WTC11 (cell line): ENCODE data around the gene RIPPLY2. TPM values are rescaled to one million over a fixed set of nuclear protein-coding genes. Genes with fewer than 3 reads are reported as not detected.

Source experiments
- ATAC-seq: fragments of 200-7000 bp; cut with Tn5 transposase; 2 replicates; pipeline ENCODE4 v1.10.0; 2021; ENCODE audit warnings: mild to moderate bottlenecking, moderate library complexity
- CTCF ChIA-PET: fragments of 300-600 bp; sonication (Branson Sonifier 250); formaldehyde crosslinking; loops from one replicate; lab custom pipeline; 2021; ENCODE audit warnings: antibody characterized with exemption; lab: Charles Lee
- POLR2A ChIA-PET: fragments of 350-600 bp; sonication (Branson Sonifier 250); formaldehyde crosslinking; loops from one replicate; lab custom pipeline; 2021; ENCODE audit warnings: antibody characterized with exemption; lab: Charles Lee
- DNase-seq: peaks from one replicate; pipeline ENCODE4 v3.0.0; 2021; ENCODE audit warnings: low spot score
- H3K27ac Mint-ChIP-seq: 2 replicates; pipeline ENCODE4 v1.8.0; 2021; ENCODE audit warnings: mixed read lengths
- H3K27me3 Mint-ChIP-seq: 2 replicates; pipeline ENCODE4 v1.8.0; 2021; ENCODE audit warnings: low read depth, mild to moderate bottlenecking, moderate library complexity, mixed read lengths
- H3K36me3 Mint-ChIP-seq: 2 replicates; pipeline ENCODE4 v1.8.0; 2021; ENCODE audit warnings: mixed read lengths
- H3K4me1 Mint-ChIP-seq: 2 replicates; pipeline ENCODE4 v1.8.0; 2022; ENCODE audit warnings: mixed read lengths
- H3K4me3 Mint-ChIP-seq: 2 replicates; pipeline ENCODE4 v1.8.0; 2021; ENCODE audit warnings: mild to moderate bottlenecking, moderate library complexity, mixed read lengths
- H3K9me3 Mint-ChIP-seq: 2 replicates; pipeline ENCODE4 v1.8.0; 2021; ENCODE audit warnings: mixed read lengths
- AFF4 ChIP-seq: sonication (generic); formaldehyde crosslinking; IDR thresholded peaks from 2 replicates; pipeline ENCODE4 v1.8.1; 2023; ENCODE audit warnings: mild to moderate bottlenecking, missing genetic modification reagents, borderline replicate concordance
- CREM ChIP-seq: sonication (generic); formaldehyde crosslinking; IDR thresholded peaks from 2 replicates; pipeline ENCODE4 v1.8.1; 2022; ENCODE audit warnings: mild to moderate bottlenecking, missing genetic modification reagents, moderate library complexity
- KAT7 ChIP-seq: sonication (generic); formaldehyde crosslinking; IDR thresholded peaks from 2 replicates; pipeline ENCODE4 v1.8.1; 2023; ENCODE audit warnings: missing genetic modification reagents, mild to moderate bottlenecking, borderline replicate concordance
- NR3C1 ChIP-seq: sonication (generic); formaldehyde crosslinking; conservative IDR thresholded peaks from 2 replicates; pipeline ENCODE4 v1.8.1; 2023; ENCODE audit warnings: low read depth, mild to moderate bottlenecking, missing genetic modification reagents
- PRDM15 ChIP-seq: sonication (generic); formaldehyde crosslinking; IDR thresholded peaks from 2 replicates; pipeline ENCODE4 v1.8.0; 2022; ENCODE audit warnings: missing genetic modification reagents
- ZNF263 ChIP-seq: sonication (generic); formaldehyde crosslinking; IDR thresholded peaks from 2 replicates; pipeline ENCODE4 v1.8.1; 2022; ENCODE audit warnings: low read depth, mild to moderate bottlenecking, moderate library complexity, missing genetic modification reagents
- ZNF416 ChIP-seq: fragments of 250-450 bp; sonication (Bioruptor Pico); IDR thresholded peaks from 2 replicates; pipeline ENCODE4 v1.9.0; 2021; ENCODE audit warnings: mild to moderate bottlenecking, inconsistent platforms
- ZNF532 ChIP-seq: fragments of 250-450 bp; sonication (Bioruptor Pico); IDR thresholded peaks from 2 replicates; pipeline ENCODE4 v1.9.0; 2021; ENCODE audit warnings: mild to moderate bottlenecking, borderline replicate concordance
- total RNA-seq: library from RNA; stranded (reverse); gene quantifications from 3 replicates; pipeline ENCODE4 v1.2.3, GENCODE V29; 2021
- TF ChIP-seq, protein P1 (sequence below): sonication (generic); formaldehyde crosslinking; IDR thresholded peaks from 2 replicates; pipeline ENCODE4 v1.8.1; 2023; ENCODE audit warnings: mild to moderate bottlenecking, missing genetic modification reagents, moderate library complexity
- TF ChIP-seq, protein P2 (sequence below): sonication (generic); formaldehyde crosslinking; IDR thresholded peaks from 2 replicates; pipeline ENCODE4 v1.8.1; 2023; ENCODE audit warnings: mild to moderate bottlenecking, moderate library complexity, missing genetic modification reagents
- TF ChIP-seq, protein P3 (sequence below): fragments of 250-450 bp; sonication (Bioruptor Pico); conservative IDR thresholded peaks from 2 replicates; pipeline ENCODE4 v1.9.0; 2021; ENCODE audit warnings: mild to moderate bottlenecking
- TF ChIP-seq, protein P4 (sequence below): sonication (generic); formaldehyde crosslinking; IDR thresholded peaks from 2 replicates; pipeline ENCODE4 v1.8.0; 2023; ENCODE audit warnings: missing genetic modification reagents, mild to moderate bottlenecking, borderline replicate concordance
- TF ChIP-seq, protein P5 (sequence below): sonication (generic); formaldehyde crosslinking; IDR thresholded peaks from 2 replicates; pipeline ENCODE4 v1.8.0; 2023; ENCODE audit warnings: missing genetic modification reagents

RIPPLY2 gene
- total RNA-seq, 1 experiment from 2014 or later, result 0.66 TPM

DNA sequence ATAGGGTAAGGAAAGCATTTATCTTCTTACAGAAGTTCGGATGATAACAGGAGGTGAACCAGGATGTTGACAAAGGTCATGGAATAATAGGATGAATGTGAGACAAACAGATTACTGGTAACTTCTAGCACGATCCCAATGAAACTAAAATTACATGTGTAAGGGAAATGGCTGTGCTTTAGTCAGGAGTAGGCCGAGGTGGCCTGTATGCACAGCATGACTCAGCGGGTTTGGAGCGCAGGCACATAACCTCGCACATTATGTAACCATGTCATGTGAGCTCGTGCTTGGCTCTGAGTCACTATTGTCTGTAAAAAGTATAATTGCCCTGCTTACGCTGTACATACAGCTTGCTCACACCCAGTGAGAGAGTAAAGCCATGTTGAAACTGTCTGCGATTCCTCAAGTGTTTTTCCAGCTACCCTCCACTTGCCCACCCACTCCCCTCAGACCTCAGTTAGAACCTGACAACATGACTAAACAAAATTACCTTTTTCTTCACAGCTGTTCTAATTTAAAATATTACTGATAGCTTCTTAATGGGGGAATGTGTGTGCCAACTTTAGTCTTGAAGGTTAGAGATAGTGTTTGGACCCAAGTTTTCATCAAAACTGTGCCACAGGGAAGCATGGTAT lies 14.5 kb downstream of the RIPPLY2 start:
- ChIA-PET POLR2A (interaction anchor here (0.7 kb wide), 1 partner anchor 8 kb away, joined by 3 read pairs; the partner anchor contains the start of gene CYB5R4), CTCF (no interaction called here)
- peaks cover 22% of the 10 kb centered on the region for H3K9me3 Mint-ChIP-seq
- no peaks in the 10 kb centered on the region for H3K4me1 Mint-ChIP-seq
- H3K27me3 Mint-ChIP-seq, result no peaks in the 10 kb centered on the region; the same call in 1 of the 2 replicates
- no peak for ATAC-seq
- H3K4me3 Mint-ChIP-seq, result no peak overlapping the region
- H3K27ac Mint-ChIP-seq, result no peak overlapping the region
- peaks cover 52% of the 10 kb centered on the region for H3K36me3 Mint-ChIP-seq
- peak; percentile 24 for DNase-seq
- TF ChIP-seq ZNF532 (CRISPR knock-in tag), result no peak
- TF ChIP-seq, protein P1, sequence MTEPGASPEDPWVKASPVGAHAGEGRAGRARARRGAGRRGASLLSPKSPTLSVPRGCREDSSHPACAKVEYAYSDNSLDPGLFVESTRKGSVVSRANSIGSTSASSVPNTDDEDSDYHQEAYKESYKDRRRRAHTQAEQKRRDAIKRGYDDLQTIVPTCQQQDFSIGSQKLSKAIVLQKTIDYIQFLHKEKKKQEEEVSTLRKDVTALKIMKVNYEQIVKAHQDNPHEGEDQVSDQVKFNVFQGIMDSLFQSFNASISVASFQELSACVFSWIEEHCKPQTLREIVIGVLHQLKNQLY, result no peak
- TF ChIP-seq KAT7 (CRISPR knock-in tag), result no peak
- no peak for TF ChIP-seq NR3C1 (CRISPR knock-in tag)
- no peak for TF ChIP-seq ZNF263 (CRISPR knock-in tag)
- TF ChIP-seq, protein P2, sequence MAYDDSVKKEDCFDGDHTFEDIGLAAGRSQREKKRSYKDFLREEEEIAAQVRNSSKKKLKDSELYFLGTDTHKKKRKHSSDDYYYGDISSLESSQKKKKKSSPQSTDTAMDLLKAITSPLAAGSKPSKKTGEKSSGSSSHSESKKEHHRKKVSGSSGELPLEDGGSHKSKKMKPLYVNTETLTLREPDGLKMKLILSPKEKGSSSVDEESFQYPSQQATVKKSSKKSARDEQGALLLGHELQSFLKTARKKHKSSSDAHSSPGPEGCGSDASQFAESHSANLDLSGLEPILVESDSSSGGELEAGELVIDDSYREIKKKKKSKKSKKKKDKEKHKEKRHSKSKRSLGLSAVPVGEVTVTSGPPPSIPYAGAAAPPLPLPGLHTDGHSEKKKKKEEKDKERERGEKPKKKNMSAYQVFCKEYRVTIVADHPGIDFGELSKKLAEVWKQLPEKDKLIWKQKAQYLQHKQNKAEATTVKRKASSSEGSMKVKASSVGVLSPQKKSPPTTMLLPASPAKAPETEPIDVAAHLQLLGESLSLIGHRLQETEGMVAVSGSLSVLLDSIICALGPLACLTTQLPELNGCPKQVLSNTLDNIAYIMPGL (CRISPR knock-in tag), result no peak
- TF ChIP-seq, protein P3, sequence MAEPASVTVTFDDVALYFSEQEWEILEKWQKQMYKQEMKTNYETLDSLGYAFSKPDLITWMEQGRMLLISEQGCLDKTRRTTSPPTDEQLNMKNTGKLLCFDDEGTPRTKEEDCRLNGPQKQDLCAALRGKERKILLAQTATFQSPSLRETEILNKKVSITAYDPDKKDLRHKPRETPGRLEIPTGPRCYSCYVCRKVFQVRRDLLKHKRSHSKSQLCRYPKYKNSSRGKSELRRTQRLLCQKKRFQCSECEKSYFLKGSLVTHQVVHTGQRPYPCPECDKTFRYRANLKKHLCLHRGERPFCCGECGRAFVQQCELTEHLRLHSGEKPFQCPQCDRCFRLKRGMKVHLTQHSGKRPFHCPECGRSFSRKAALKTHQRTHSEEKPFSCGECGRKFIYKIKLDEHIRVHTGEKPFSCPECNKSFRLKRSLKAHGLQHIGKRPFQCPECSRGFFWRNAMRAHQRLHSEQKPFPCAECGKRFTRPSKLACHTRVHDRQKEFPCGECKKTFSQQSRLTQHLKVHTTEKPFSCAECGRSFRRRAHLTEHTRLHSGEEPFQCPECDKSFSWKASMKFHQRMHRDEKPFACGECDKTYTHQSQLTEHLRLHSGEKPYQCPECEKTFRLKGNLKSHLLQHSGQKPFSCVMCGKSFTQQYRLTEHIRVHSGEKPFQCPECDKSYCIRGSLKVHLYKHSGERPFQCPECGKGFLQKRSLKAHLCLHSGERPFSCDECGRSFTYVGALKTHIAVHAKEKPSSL (CRISPR knock-in tag), result no peak
- TF ChIP-seq ZNF416 (CRISPR knock-in tag), result no peak
- TF ChIP-seq, protein P4, sequence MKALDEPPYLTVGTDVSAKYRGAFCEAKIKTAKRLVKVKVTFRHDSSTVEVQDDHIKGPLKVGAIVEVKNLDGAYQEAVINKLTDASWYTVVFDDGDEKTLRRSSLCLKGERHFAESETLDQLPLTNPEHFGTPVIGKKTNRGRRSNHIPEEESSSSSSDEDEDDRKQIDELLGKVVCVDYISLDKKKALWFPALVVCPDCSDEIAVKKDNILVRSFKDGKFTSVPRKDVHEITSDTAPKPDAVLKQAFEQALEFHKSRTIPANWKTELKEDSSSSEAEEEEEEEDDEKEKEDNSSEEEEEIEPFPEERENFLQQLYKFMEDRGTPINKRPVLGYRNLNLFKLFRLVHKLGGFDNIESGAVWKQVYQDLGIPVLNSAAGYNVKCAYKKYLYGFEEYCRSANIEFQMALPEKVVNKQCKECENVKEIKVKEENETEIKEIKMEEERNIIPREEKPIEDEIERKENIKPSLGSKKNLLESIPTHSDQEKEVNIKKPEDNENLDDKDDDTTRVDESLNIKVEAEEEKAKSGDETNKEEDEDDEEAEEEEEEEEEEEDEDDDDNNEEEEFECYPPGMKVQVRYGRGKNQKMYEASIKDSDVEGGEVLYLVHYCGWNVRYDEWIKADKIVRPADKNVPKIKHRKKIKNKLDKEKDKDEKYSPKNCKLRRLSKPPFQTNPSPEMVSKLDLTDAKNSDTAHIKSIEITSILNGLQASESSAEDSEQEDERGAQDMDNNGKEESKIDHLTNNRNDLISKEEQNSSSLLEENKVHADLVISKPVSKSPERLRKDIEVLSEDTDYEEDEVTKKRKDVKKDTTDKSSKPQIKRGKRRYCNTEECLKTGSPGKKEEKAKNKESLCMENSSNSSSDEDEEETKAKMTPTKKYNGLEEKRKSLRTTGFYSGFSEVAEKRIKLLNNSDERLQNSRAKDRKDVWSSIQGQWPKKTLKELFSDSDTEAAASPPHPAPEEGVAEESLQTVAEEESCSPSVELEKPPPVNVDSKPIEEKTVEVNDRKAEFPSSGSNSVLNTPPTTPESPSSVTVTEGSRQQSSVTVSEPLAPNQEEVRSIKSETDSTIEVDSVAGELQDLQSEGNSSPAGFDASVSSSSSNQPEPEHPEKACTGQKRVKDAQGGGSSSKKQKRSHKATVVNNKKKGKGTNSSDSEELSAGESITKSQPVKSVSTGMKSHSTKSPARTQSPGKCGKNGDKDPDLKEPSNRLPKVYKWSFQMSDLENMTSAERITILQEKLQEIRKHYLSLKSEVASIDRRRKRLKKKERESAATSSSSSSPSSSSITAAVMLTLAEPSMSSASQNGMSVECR (CRISPR knock-in tag), result no peak
- TF ChIP-seq PRDM15 (CRISPR knock-in tag), result no peak
- no peak for TF ChIP-seq AFF4 (CRISPR knock-in tag)
- TF ChIP-seq, protein P5, sequence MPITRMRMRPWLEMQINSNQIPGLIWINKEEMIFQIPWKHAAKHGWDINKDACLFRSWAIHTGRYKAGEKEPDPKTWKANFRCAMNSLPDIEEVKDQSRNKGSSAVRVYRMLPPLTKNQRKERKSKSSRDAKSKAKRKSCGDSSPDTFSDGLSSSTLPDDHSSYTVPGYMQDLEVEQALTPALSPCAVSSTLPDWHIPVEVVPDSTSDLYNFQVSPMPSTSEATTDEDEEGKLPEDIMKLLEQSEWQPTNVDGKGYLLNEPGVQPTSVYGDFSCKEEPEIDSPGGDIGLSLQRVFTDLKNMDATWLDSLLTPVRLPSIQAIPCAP, result no peak
- TF ChIP-seq CREM (CRISPR knock-in tag), result no peak
